MM.1S (cell line): ENCODE results near the gene RERE.
"Not testable (repeated sequence)": the region's sequence is repeated elsewhere in the genome, so short reads cannot be mapped to it uniquely, and the experiment has no call there.

Experiments used
- DNase-seq: peaks from one replicate; pipeline ENCODE4 v3.0.0-alpha.2; 2015
- H2AFZ ChIP-seq: fragments of 300-600 bp; sonication (generic); 2 replicates; pipeline ENCODE4 v1.6.0; 2016; ENCODE audit warnings: antibody characterized with exemption, low read length
- H3F3A ChIP-seq: fragments of 300-600 bp; sonication (generic); 2 replicates; pipeline ENCODE4 v1.6.1; 2016; ENCODE audit warnings: mild to moderate bottlenecking, antibody characterized with exemption, low read length, moderate library complexity, mixed read lengths; ENCODE audit not compliant: insufficient read depth
- H3K27ac ChIP-seq: fragments of 300-600 bp; sonication (generic); 2 replicates; pipeline ENCODE4 v1.5.1; 2016; ENCODE audit warnings: mild to moderate bottlenecking, low read length
- H3K27me3 ChIP-seq: fragments of 300-600 bp; sonication (generic); replicated peaks from 2 replicates; pipeline ENCODE4 v1.6.0; 2016; ENCODE audit warnings: low read length; ENCODE audit not compliant: insufficient read depth
- H3K36me3 ChIP-seq: fragments of 300-600 bp; sonication (generic); replicated peaks from 2 replicates; pipeline ENCODE4 v1.6.1; 2016; ENCODE audit warnings: mild to moderate bottlenecking, low read length, mixed read lengths; ENCODE audit not compliant: insufficient read depth
- H3K4me1 ChIP-seq: fragments of 300-600 bp; sonication (generic); 2 replicates; pipeline ENCODE4 v1.6.1; 2016; ENCODE audit warnings: low read length, mixed read lengths
- H3K4me2 ChIP-seq: fragments of 300-600 bp; sonication (generic); 2 replicates; pipeline ENCODE4 v1.6.0; 2016; ENCODE audit warnings: low read depth, low read length
- H3K4me3 ChIP-seq: fragments of 300-600 bp; sonication (generic); 2 replicates; pipeline ENCODE4 v1.5.1; 2016; ENCODE audit warnings: low read length, mixed read lengths
- H3K79me2 ChIP-seq: fragments of 300-600 bp; sonication (generic); 2 replicates; pipeline ENCODE4 v1.6.1; 2016; ENCODE audit warnings: mixed run types, low read length, mixed read lengths
- H3K9ac ChIP-seq: fragments of 300-600 bp; sonication (generic); 2 replicates; pipeline ENCODE4 v1.6.1; 2016; ENCODE audit warnings: low read length, mixed read lengths
- H3K9me2 ChIP-seq: fragments of 300-600 bp; sonication (generic); replicated peaks from 2 replicates; pipeline ENCODE4 v1.6.1; 2016; ENCODE audit warnings: mild to moderate bottlenecking, low read length, mixed read lengths; ENCODE audit not compliant: insufficient read depth
- H3K9me3 ChIP-seq: fragments of 300-600 bp; sonication (generic); replicated peaks from 2 replicates; pipeline ENCODE4 v1.6.1; 2016; ENCODE audit warnings: mild to moderate bottlenecking, low read length, mixed read lengths; ENCODE audit not compliant: insufficient read depth
- H4K20me1 ChIP-seq: fragments of 300-600 bp; sonication (generic); 2 replicates; pipeline ENCODE4 v1.6.1; 2016; ENCODE audit warnings: mild to moderate bottlenecking, low read length, moderate library complexity, mixed read lengths; ENCODE audit not compliant: insufficient read depth
- EZH2 ChIP-seq: fragments of 300-600 bp; sonication (generic); optimal IDR thresholded peaks from 2 replicates; pipeline ENCODE3; 2017; ENCODE audit warnings: low read depth, mild to moderate bottlenecking, antibody characterized with exemption, low read length, mixed read lengths
- EZH2phosphoT487 ChIP-seq: fragments of 300-600 bp; sonication (generic); IDR thresholded peaks from 2 replicates; pipeline ENCODE4 v1.6.1; 2018; ENCODE audit warnings: antibody characterized with exemption, low read length
- TF ChIP-seq, protein P1 (sequence below): fragments of 300-600 bp; sonication (generic); IDR thresholded peaks from 2 replicates; pipeline ENCODE4 v1.5.1; 2016; ENCODE audit warnings: antibody characterized with exemption, low read length, mixed read lengths

RERE gene

DNA sequence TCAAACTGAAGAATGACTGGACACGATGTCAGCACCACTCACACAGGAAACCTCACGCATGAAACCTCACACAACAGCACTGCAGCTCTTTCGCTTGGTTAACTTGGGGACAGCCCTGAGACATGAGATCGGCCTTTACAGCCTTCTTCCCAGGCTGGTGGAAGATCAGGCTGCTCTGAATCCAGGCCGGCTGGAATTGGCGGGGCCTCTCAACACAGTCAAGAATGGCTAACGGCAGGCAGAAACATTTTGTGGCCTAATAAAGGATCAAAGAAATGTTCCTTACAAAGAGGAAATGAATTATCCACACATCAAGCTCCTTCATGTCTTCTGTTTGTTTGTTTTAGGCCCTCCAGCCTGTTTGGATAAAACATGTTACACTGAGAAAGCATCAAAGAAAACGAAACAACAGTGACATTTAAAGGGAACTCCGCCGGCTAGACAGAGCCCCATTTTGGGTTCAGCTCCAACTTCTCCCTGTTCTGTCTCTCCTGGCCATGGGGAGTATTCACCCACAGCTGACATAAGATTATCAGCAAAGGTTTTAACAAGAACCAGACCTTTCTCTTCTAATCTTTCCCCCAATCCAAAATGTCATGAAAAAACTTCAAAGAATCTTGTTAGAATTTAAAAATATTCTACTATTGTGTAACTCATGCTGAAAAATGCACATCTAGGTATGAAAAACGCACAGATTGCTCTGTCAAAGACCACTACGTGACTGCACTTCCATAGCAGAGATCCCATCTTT lies 368.4 kb downstream of the RERE start:
- H3K36me3 ChIP-seq, result no peaks in the 10 kb centered on the region
- H3K9me3 ChIP-seq, result no peaks in the 10 kb centered on the region
- DNase-seq, result no peak
- no peaks in the 10 kb centered on the region for H3K4me1 ChIP-seq
- no peak overlapping the region for H3K9ac ChIP-seq
- H3K4me2 ChIP-seq, result no peak overlapping the region
- no peak overlapping the region for H3K27ac ChIP-seq
- no peaks in the 10 kb centered on the region for H3K79me2 ChIP-seq
- no peaks in the 10 kb centered on the region for H3K9me2 ChIP-seq
- no peaks in the 10 kb centered on the region for H4K20me1 ChIP-seq
- TF ChIP-seq, protein P1, sequence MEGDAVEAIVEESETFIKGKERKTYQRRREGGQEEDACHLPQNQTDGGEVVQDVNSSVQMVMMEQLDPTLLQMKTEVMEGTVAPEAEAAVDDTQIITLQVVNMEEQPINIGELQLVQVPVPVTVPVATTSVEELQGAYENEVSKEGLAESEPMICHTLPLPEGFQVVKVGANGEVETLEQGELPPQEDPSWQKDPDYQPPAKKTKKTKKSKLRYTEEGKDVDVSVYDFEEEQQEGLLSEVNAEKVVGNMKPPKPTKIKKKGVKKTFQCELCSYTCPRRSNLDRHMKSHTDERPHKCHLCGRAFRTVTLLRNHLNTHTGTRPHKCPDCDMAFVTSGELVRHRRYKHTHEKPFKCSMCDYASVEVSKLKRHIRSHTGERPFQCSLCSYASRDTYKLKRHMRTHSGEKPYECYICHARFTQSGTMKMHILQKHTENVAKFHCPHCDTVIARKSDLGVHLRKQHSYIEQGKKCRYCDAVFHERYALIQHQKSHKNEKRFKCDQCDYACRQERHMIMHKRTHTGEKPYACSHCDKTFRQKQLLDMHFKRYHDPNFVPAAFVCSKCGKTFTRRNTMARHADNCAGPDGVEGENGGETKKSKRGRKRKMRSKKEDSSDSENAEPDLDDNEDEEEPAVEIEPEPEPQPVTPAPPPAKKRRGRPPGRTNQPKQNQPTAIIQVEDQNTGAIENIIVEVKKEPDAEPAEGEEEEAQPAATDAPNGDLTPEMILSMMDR, result no peak
- TF ChIP-seq EZH2phosphoT487 (no peak), EZH2 (no peak)
- no peak overlapping the region for H2AFZ ChIP-seq
- no peak overlapping the region for H3K4me3 ChIP-seq
- no peaks in the 10 kb centered on the region for H3F3A ChIP-seq
- H3K27me3 ChIP-seq, result no peaks in the 10 kb centered on the region

DNA sequence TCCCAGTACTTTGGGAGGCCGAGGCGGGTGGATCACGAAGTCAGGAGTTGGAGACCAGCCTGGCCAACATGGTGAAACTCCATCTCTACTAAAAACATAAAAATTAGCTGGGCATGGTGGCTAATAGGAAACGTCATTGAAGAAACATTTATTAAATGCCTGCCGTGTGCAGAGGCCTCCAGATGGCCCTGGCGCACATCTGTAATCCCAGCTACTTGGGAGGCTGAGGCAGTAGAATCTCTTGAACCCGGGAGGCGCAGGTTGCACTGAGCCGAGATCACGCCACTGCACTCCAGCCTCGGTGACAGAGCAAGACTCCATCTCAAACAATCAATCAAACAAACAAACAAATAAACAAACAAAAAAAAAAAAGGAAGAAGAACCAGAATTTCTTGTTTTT lies 368.9 kb downstream of the RERE start:
- H3K9me3 ChIP-seq, DNase-seq, H3F3A ChIP-seq, H3K4me2 ChIP-seq, H2AFZ ChIP-seq, H3K79me2 ChIP-seq, H3K9me2 ChIP-seq, H3K4me3 ChIP-seq, H3K27me3 ChIP-seq, H3K9ac ChIP-seq, H3K36me3 ChIP-seq, H3K4me1 ChIP-seq, H3K27ac ChIP-seq, H4K20me1 ChIP-seq: not testable (repeated sequence)

DNA sequence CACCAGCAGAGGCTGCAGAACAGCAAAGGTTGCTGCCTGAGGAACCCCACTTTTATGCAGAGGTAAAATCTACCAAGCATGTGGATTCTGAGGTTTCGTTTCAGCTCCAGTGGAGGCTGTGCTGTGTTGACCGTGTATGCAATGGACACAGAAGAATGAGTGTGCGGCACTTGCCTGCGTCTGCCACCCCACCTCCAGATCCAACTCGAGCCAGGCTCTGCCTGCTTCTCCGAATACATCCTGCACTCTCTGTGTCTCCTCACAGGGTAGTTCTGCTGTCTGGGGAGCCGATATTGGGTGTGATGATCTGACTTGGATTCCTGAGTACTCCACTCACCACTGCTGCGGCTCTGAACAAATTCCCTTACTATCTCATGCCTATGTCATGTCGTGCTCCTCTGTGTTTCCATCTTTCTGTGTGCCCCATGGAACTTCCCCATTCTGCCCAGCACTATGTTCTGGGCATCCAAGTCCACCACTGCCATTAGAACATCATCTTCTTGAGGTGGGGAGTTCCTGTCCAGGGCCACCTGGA lies 369.8 kb downstream of the RERE start:
- no peaks in the 10 kb centered on the region for H3K9me3 ChIP-seq
- TF ChIP-seq EZH2phosphoT487 (no peak), EZH2 (no peak)
- TF ChIP-seq, protein P1, result no peak
- DNase-seq, result no peak
- H3K79me2 ChIP-seq, result no peaks in the 10 kb centered on the region
- no peak overlapping the region for H3K4me3 ChIP-seq
- H3K27me3 ChIP-seq, result no peaks in the 10 kb centered on the region
- H4K20me1 ChIP-seq, result no peaks in the 10 kb centered on the region
- H3K36me3 ChIP-seq, result no peaks in the 10 kb centered on the region
- no peak overlapping the region for H3K4me2 ChIP-seq
- no peak overlapping the region for H2AFZ ChIP-seq
- no peak overlapping the region for H3K9ac ChIP-seq
- no peaks in the 10 kb centered on the region for H3K4me1 ChIP-seq
- H3K27ac ChIP-seq, result no peak overlapping the region
- H3F3A ChIP-seq, result no peaks in the 10 kb centered on the region
- no peaks in the 10 kb centered on the region for H3K9me2 ChIP-seq

DNA sequence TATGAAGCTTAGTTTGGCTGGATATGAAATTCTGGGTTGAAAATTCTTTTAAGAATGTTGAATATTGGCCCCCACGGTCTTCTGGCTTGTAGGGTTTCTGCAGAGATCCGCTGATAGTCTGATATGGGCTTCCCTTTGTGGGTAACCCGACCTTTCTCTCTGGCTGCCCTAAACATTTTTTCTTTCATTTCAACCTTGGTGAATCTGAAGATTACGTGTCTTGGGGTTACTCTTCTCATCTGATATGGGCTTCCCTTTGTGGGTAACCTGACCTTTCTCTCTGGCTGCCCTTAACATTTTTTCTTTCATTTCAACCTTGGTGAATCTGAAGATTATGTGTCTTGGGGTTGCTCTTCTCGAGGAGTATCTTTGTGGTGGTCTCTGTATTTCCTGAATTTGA lies 371.3 kb downstream of the RERE start:
- not testable (repeated sequence) for H3K9ac ChIP-seq, H3K4me3 ChIP-seq, DNase-seq, H3K4me1 ChIP-seq, H3K9me3 ChIP-seq, H3K4me2 ChIP-seq, H4K20me1 ChIP-seq, H3F3A ChIP-seq, H3K27me3 ChIP-seq, H3K36me3 ChIP-seq, H3K27ac ChIP-seq, H3K79me2 ChIP-seq, H2AFZ ChIP-seq, H3K9me2 ChIP-seq
